Hepatocyte (in vitro differentiated cells): ENCODE measurements around the gene AIP. TPM values are rescaled to one million over a fixed set of nuclear protein-coding genes. Genes with fewer than 3 reads are reported as not detected.

Experiments
- DNase-seq: peaks from one replicate; pipeline ENCODE4 v3.0.0-alpha.2; 2016; ENCODE audit warnings: low spot score
- H2AFZ ChIP-seq: fragments of 200-600 bp; sonication (generic); 2 replicates; pipeline ENCODE4 v1.6.0; 2016; ENCODE audit warnings: antibody characterized with exemption, mild to moderate bottlenecking
- H3K27ac ChIP-seq: fragments of 200-600 bp; sonication (generic); 2 replicates; pipeline ENCODE4 v1.5.1; 2016; ENCODE audit warnings: mild to moderate bottlenecking
- H3K27me3 ChIP-seq: fragments of 200-600 bp; sonication (generic); 2 replicates; pipeline ENCODE4 v1.6.1; 2016
- H3K36me3 ChIP-seq: fragments of 200-600 bp; sonication (generic); replicated peaks from 2 replicates; pipeline ENCODE4 v1.5.1; 2016; ENCODE audit warnings: low read depth; ENCODE audit not compliant: insufficient read depth
- H3K4me1 ChIP-seq: fragments of 200-600 bp; sonication (generic); 2 replicates; pipeline ENCODE4 v1.5.1; 2016; ENCODE audit warnings: mild to moderate bottlenecking, moderate library complexity; ENCODE audit not compliant: insufficient read depth
- H3K4me2 ChIP-seq: fragments of 200-600 bp; sonication (generic); 2 replicates; pipeline ENCODE4 v1.6.0; 2016
- H3K4me3 ChIP-seq: fragments of 200-600 bp; sonication (generic); 2 replicates; pipeline ENCODE4 v1.5.1; 2016; ENCODE audit warnings: mild to moderate bottlenecking
- H3K79me2 ChIP-seq: fragments of 200-600 bp; sonication (generic); 2 replicates; pipeline ENCODE4 v1.6.0; 2017; ENCODE audit warnings: mild to moderate bottlenecking
- H3K9me2 ChIP-seq: fragments of 200-600 bp; sonication (generic); replicated peaks from 2 replicates; pipeline ENCODE4 v1.6.0; 2017; ENCODE audit warnings: mild to moderate bottlenecking; ENCODE audit not compliant: insufficient read depth
- H3K9me3 ChIP-seq: fragments of 200-600 bp; sonication (generic); 2 replicates; pipeline ENCODE4 v1.5.1; 2016; ENCODE audit warnings: low read depth, mild to moderate bottlenecking
- H4K20me1 ChIP-seq: fragments of 200-600 bp; sonication (generic); 2 replicates; pipeline ENCODE4 v1.6.0; 2016; ENCODE audit warnings: mild to moderate bottlenecking; ENCODE audit not compliant: insufficient read depth, poor library complexity, severe bottlenecking
- EZH2 ChIP-seq: fragments of 200-600 bp; sonication (generic); IDR thresholded peaks from 2 replicates; pipeline ENCODE4 v1.6.1; 2016; ENCODE audit warnings: antibody characterized with exemption, mild to moderate bottlenecking, borderline replicate concordance
- EZH2phosphoT487 ChIP-seq: fragments of 200-600 bp; sonication (generic); IDR thresholded peaks from one replicate; pipeline ENCODE4 v1.6.1; 2018; ENCODE audit warnings: antibody characterized with exemption, mild to moderate bottlenecking, low read depth, moderate library complexity; ENCODE audit not compliant: unreplicated experiment, severe bottlenecking
- WGBS: methylation state at CpG from one replicate; pipeline ENCODE4 v1.1.6; 2016; ENCODE audit warnings: low lambda C conversion rate; ENCODE audit errors: missing lambda C conversion rate; 5-methylcytosine and 5-hydroxymethylcytosine counted together
- polyA plus RNA-seq: library from polyadenylated mRNA; unstranded; fragments of >200 nt; fragmentation: Nextera tagmentation; extraction: Ambion mirVana; gene quantifications from 2 replicates; pipeline ENCODE4 v1.2.1, GENCODE V29; 2016
- total RNA-seq: library from RNA; depleted of rRNA; stranded (reverse); fragments of >200 nt; gene quantifications from 2 replicates; pipeline ENCODE4 v1.2.3, GENCODE V29; 2014
- TF ChIP-seq, protein P1 (sequence below): fragments of 200-600 bp; sonication (generic); IDR thresholded peaks from 2 replicates; pipeline ENCODE4 v1.5.1; 2016; ENCODE audit warnings: antibody characterized with exemption, mild to moderate bottlenecking; ENCODE audit not compliant: poor library complexity

The AIP gene
- total and polyA plus RNA-seq, 2 experiments from 2014 or later: 35.3 to 45.2 TPM

DNA sequence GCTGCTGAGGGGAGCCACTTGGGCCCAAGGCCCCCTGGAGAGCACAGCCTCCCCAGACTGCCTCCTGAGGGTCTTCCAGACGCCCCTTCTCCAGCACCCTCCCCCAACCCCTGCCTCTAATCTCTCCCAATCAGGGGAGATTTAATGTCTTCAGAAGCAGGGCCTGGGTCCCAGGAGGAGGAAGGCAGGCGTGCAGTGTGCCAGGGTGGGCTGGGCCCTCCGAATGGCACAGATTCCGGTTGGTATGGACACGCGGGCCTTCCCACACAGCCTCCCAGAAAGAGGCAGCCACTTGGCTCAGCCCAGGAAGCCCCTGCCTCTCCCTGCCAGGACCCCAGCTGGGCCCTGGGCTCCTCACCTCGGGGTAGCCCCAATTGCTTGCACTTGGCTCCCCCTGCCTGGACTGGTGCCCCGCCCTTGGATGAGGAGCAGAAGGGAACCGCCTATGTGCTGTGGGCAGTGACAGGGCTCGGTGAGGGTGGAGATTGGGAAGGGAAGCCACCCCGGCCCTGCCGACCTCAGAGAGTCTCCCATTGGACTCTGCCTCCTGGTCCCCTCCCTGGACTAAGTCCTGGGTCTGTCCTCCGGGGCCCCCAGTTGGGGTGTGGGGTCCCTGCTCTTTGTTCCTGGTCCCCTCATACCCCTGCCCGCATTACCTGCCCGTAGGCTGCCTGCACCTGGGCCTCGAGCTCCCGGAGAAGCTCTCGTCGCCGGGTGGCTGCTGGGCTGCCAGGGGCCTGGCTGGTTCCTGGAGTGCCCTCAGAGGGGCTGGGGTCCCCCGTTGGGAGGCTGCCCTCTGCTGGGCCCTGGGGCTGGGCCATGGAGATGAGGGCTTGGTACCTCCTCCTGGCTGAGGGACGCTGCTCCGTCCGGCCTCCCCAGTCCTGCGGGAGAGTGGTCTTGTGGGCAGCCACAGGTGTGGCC, 41.0 kb downstream of the AIP start:
- H3K27ac ChIP-seq: no peak overlapping the region
- no peak overlapping the region for H3K4me3 ChIP-seq
- no peak for DNase-seq
- WGBS: 92% methylated on average over 23 of the region's 25 CpGs
- no peak for TF ChIP-seq EZH2phosphoT487
- no peak for TF ChIP-seq EZH2
- TF ChIP-seq, protein P1, sequence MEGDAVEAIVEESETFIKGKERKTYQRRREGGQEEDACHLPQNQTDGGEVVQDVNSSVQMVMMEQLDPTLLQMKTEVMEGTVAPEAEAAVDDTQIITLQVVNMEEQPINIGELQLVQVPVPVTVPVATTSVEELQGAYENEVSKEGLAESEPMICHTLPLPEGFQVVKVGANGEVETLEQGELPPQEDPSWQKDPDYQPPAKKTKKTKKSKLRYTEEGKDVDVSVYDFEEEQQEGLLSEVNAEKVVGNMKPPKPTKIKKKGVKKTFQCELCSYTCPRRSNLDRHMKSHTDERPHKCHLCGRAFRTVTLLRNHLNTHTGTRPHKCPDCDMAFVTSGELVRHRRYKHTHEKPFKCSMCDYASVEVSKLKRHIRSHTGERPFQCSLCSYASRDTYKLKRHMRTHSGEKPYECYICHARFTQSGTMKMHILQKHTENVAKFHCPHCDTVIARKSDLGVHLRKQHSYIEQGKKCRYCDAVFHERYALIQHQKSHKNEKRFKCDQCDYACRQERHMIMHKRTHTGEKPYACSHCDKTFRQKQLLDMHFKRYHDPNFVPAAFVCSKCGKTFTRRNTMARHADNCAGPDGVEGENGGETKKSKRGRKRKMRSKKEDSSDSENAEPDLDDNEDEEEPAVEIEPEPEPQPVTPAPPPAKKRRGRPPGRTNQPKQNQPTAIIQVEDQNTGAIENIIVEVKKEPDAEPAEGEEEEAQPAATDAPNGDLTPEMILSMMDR: no peak
- no peaks in the 10 kb centered on the region for H3K27me3 ChIP-seq
- H2AFZ ChIP-seq: no peak overlapping the region
- no peaks in the 10 kb centered on the region for H4K20me1 ChIP-seq
- no peaks in the 10 kb centered on the region for H3K9me2 ChIP-seq
- H3K36me3 ChIP-seq: no peaks in the 10 kb centered on the region
- no peaks in the 10 kb centered on the region for H3K4me1 ChIP-seq
- no peaks in the 10 kb centered on the region for H3K79me2 ChIP-seq
- no peak overlapping the region for H3K4me2 ChIP-seq
- H3K9me3 ChIP-seq: no peaks in the 10 kb centered on the region

DNA sequence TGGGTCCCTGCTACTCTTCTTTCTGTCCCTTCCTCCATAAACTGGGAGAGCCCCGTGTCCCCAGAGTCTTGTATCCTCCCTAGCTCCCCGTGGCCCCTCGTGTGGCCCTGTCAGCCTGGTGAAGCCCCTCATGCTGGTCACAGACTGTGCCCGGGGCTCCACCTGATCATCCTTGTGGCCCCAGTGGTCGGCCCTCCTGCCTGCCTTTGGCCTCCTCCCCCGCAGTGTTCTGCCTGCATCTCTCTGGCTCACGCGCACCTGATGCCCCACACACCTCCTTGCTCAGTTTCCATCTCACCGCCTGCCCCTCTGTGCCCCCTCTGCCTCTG, 41.6 kb downstream of the AIP start:
- Histone ChIP-seq H3K4me3 (no peak overlapping the region), H3K4me1 (no peaks in the 10 kb centered on the region), H3K4me2 (no peak overlapping the region), H3K9me3 (no peaks in the 10 kb centered on the region), H2AFZ (no peak overlapping the region), H3K36me3 (no peaks in the 10 kb centered on the region), H3K27me3 (no peaks in the 10 kb centered on the region), H3K79me2 (no peaks in the 10 kb centered on the region), H4K20me1 (no peaks in the 10 kb centered on the region), H3K27ac (no peak overlapping the region), H3K9me2 (no peaks in the 10 kb centered on the region)
- no peak for DNase-seq
- WGBS: 86% methylated on average over 9 of the region's 9 CpGs
- TF ChIP-seq, protein P1: no peak
- TF ChIP-seq EZH2: no peak
- TF ChIP-seq EZH2phosphoT487: no peak

GRCh38 chr11:67525275-67525976, 42.6 kb downstream of the AIP start:
- Histone ChIP-seq H3K27me3 (no peaks in the 10 kb centered on the region), H3K27ac (no peak overlapping the region), H2AFZ (no peak overlapping the region), H3K9me3 (no peaks in the 10 kb centered on the region), H4K20me1 (no peaks in the 10 kb centered on the region), H3K4me1 (no peaks in the 10 kb centered on the region), H3K79me2 (no peaks in the 10 kb centered on the region), H3K4me3 (no peak overlapping the region), H3K4me2 (no peak overlapping the region), H3K9me2 (no peaks in the 10 kb centered on the region), H3K36me3 (no peaks in the 10 kb centered on the region)
- DNase-seq: no peak
- WGBS: 77% methylated on average over 5 of the region's 5 CpGs
- TF ChIP-seq, protein P1: no peak
- TF ChIP-seq EZH2phosphoT487: no peak
- TF ChIP-seq EZH2: no peak
